K562 (cell line): ENCODE measurements around the gene RNASE8. TPM values are rescaled to one million over a fixed set of nuclear protein-coding genes. Genes with fewer than 3 reads are reported as not detected.

Source experiments
- ATF7 ChIP-seq: fragments of 450-650 bp; IDR thresholded peaks from 2 replicates; pipeline ENCODE4 v1.7.1; 2014; ENCODE audit warnings: mild to moderate bottlenecking, moderate library complexity
- CEBPG ChIP-seq, 3 experiments: fragments of 200-800 bp in 1 of 3; sonication (Bioruptor generic) in 1 of 3; sonication (generic) in 1 of 3; formaldehyde crosslinking in 1 of 3; IDR thresholded peaks in 2 of 3; conservative IDR thresholded peaks in 1 of 3; 2 replicates each; pipeline versions ENCODE4 v1.6.1 to v1.8.0; 2016 to 2022; ENCODE audit warnings: missing compliant biosample characterization in 2 of 3, missing genetic modification characterization in 2 of 3, mild to moderate bottlenecking in 1 of 3, missing genetic modification reagents in 1 of 3
- COPS2 ChIP-seq: fragments of 450-650 bp; conservative IDR thresholded peaks from 2 replicates; pipeline ENCODE4 v1.6.1; 2016; ENCODE audit warnings: mild to moderate bottlenecking, moderate library complexity
- DPF2 ChIP-seq: fragments of 450-650 bp; IDR thresholded peaks from 2 replicates; pipeline ENCODE4 v1.6.1; 2016
- HNRNPLL ChIP-seq: fragments of 200-400 bp; formaldehyde crosslinking; IDR thresholded peaks from 2 replicates; pipeline ENCODE4 v1.6.1; 2017; ENCODE audit warnings: low read length, low read depth, mild to moderate bottlenecking; ENCODE audit not compliant: poor library complexity, severe bottlenecking
- MAFG ChIP-seq: fragments of 450-650 bp; conservative IDR thresholded peaks from 2 replicates; pipeline ENCODE4 v1.6.1; 2016; ENCODE audit warnings: missing genetic modification characterization, missing compliant biosample characterization
- MAZ ChIP-seq, 2 experiments: fragments of 450-650 bp in 1 of 2; sonication (generic) in 1 of 2; formaldehyde crosslinking; IDR thresholded peaks in 1 of 2; conservative IDR thresholded peaks in 1 of 2; 2 replicates each; pipeline versions ENCODE4 v1.4.0 to v1.5.0; 2020; ENCODE audit warnings: mild to moderate bottlenecking in 1 of 2, missing genetic modification reagents in 1 of 2
- MTA3 ChIP-seq: fragments of 450-650 bp; formaldehyde crosslinking; IDR thresholded peaks from 2 replicates; pipeline ENCODE4 v1.6.1; 2017; ENCODE audit warnings: mild to moderate bottlenecking, borderline replicate concordance
- NR2F6 ChIP-seq: fragments of 450-650 bp; formaldehyde crosslinking; IDR thresholded peaks from 2 replicates; pipeline ENCODE4 v1.4.0; 2020; ENCODE audit warnings: mild to moderate bottlenecking
- NRF1 ChIP-seq, 2 experiments: fragments of 450-650 bp; IDR thresholded peaks in 1 of 2; conservative IDR thresholded peaks in 1 of 2; 2 replicates each; pipeline ENCODE4 v1.6.1; 2014; ENCODE audit warnings: mild to moderate bottlenecking in 2 of 2
- PHF20 ChIP-seq: fragments of 450-650 bp; IDR thresholded peaks from 2 replicates; pipeline ENCODE4 v1.6.1; 2018; ENCODE audit not compliant: partially characterized antibody
- PURB ChIP-seq: sonication (generic); formaldehyde crosslinking; IDR thresholded peaks from 2 replicates; pipeline ENCODE4 v1.9.0; 2021; ENCODE audit warnings: low read depth, mild to moderate bottlenecking, missing genetic modification reagents
- SRSF1 ChIP-seq: fragments of 200-400 bp; formaldehyde crosslinking; IDR thresholded peaks from 2 replicates; pipeline ENCODE4 v1.6.1; 2017; ENCODE audit warnings: mild to moderate bottlenecking, low read depth, low read length, moderate library complexity
- STAT5A ChIP-seq: IDR thresholded peaks from 2 replicates; pipeline ENCODE4 v1.6.1; 2012; ENCODE audit warnings: low read length, inconsistent platforms, borderline replicate concordance
- ZNF121 ChIP-seq: sonication (generic); formaldehyde crosslinking; conservative IDR thresholded peaks from 2 replicates; pipeline ENCODE4 v1.8.0; 2022; ENCODE audit warnings: missing genetic modification reagents
- ZNF212 ChIP-seq: fragments of 450-650 bp; formaldehyde crosslinking; IDR thresholded peaks from 2 replicates; pipeline ENCODE4 v1.4.0; 2020; ENCODE audit warnings: mild to moderate bottlenecking
- ZNF217 ChIP-seq: sonication (generic); formaldehyde crosslinking; IDR thresholded peaks from 2 replicates; pipeline ENCODE4 v1.8.0; 2022; ENCODE audit warnings: mild to moderate bottlenecking, missing genetic modification reagents
- ZNF224 ChIP-seq: sonication (generic); formaldehyde crosslinking; IDR thresholded peaks from 2 replicates; pipeline ENCODE4 v1.8.0; 2022; ENCODE audit warnings: mild to moderate bottlenecking, missing genetic modification reagents
- ZNF239 ChIP-seq: fragments of 250-450 bp; sonication (Bioruptor Pico); IDR thresholded peaks from 2 replicates; pipeline ENCODE4 v1.4.0; 2020; ENCODE audit warnings: mild to moderate bottlenecking
- polyA plus RNA-seq, 8 experiments: library from polyadenylated mRNA; depleted of rRNA in 4 of 8; stranded (reverse) in 5 of 8; unstranded in 3 of 8; fragments of >200 nt; fragmentation: Nextera tagmentation in 2 of 8; fragmentation: Illumina TruSeq in 1 of 8; extraction: Ambion mirVana in 2 of 8; extraction: Trizol in 1 of 8; gene quantifications; 2 replicates each; pipeline versions ENCODE4 v1.2.1 to v1.2.3, GENCODE V29; 2011 to 2014; ENCODE audit warnings: inconsistent platforms in 1 of 8, missing spikeins in 1 of 8
- total RNA-seq, 7 experiments: library from RNA; depleted of rRNA in 6 of 7; stranded (reverse); fragments of >200 nt in 6 of 7; fragmentation: Illumina TruSeq in 2 of 7; extraction: Trizol in 2 of 7; gene quantifications; 2 replicates each; pipeline versions ENCODE4 v1.2.1 to v1.2.3, GENCODE V29; 2011 to 2021; ENCODE audit warnings: low replicate concordance in 1 of 7
- TF ChIP-seq, protein P1 (sequence below): fragments of 450-650 bp; IDR thresholded peaks from 2 replicates; pipeline ENCODE4 v1.6.1; 2017; ENCODE audit warnings: antibody characterized with exemption, mild to moderate bottlenecking
- TF ChIP-seq, protein P2 (sequence below): fragments of 450-650 bp; formaldehyde crosslinking; IDR thresholded peaks from 2 replicates; pipeline ENCODE4 v1.4.0; 2022; ENCODE audit warnings: missing genetic modification characterization
- TF ChIP-seq, protein P3 (sequence below): fragments of 250-450 bp; sonication (Bioruptor Pico); IDR thresholded peaks from 2 replicates; pipeline ENCODE4 v1.5.1; 2021; ENCODE audit warnings: mild to moderate bottlenecking

The RNASE8 gene
- total and polyA plus RNA-seq, 9 of the 15 experiments (the other 6 are each of a cell fraction or from before 2014, with no cell fraction given): not detected

DNA sequence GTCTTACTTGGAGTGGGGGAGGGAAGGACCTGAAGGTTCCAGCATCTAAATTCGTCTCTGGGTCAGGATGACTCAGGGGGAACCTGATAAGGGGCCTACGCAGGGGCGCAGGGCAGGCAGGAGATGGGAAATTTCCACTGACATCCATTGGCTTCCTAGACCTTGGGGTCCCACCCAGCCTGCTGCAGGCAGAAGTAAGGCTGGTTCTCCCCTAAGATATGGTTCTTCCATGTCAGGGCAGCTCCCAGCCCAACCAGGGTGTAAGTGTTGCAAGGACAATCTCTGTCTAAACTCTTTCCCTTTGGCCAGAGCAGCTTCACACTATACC is 30.7 kb upstream of the RNASE8 start (continued):
- TF ChIP-seq, protein P1, sequence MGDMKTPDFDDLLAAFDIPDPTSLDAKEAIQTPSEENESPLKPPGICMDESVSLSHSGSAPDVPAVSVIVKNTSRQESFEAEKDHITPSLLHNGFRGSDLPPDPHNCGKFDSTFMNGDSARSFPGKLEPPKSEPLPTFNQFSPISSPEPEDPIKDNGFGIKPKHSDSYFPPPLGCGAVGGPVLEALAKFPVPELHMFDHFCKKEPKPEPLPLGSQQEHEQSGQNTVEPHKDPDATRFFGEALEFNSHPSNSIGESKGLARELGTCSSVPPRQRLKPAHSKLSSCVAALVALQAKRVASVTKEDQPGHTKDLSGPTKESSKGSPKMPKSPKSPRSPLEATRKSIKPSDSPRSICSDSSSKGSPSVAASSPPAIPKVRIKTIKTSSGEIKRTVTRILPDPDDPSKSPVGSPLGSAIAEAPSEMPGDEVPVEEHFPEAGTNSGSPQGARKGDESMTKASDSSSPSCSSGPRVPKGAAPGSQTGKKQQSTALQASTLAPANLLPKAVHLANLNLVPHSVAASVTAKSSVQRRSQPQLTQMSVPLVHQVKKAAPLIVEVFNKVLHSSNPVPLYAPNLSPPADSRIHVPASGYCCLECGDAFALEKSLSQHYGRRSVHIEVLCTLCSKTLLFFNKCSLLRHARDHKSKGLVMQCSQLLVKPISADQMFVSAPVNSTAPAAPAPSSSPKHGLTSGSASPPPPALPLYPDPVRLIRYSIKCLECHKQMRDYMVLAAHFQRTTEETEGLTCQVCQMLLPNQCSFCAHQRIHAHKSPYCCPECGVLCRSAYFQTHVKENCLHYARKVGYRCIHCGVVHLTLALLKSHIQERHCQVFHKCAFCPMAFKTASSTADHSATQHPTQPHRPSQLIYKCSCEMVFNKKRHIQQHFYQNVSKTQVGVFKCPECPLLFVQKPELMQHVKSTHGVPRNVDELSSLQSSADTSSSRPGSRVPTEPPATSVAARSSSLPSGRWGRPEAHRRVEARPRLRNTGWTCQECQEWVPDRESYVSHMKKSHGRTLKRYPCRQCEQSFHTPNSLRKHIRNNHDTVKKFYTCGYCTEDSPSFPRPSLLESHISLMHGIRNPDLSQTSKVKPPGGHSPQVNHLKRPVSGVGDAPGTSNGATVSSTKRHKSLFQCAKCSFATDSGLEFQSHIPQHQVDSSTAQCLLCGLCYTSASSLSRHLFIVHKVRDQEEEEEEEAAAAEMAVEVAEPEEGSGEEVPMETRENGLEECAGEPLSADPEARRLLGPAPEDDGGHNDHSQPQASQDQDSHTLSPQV: peak; percentile 73; the same call in 1 of the 2 replicates
- TF ChIP-seq HNRNPLL (no peak), PURB (CRISPR knock-in tag) (no peak), DPF2 (peak; percentile 82), STAT5A (no peak), MAFG (tag) (peak; percentile 33; the same call in 1 of the 2 replicates), ZNF212 (CRISPR knock-in tag) (no peak), NRF1 (conservative IDR thresholded peaks at IDR 0.05 in 1 of 2, IDR thresholded peaks at IDR 0.05 in 1 of 2) (peak; percentile 55 to 66; a peak in 3 of 4 replicates), ZNF217 (CRISPR knock-in tag) (no peak), SRSF1 (no peak), ZNF121 (no peak), ZNF224 (CRISPR knock-in tag) (no peak), MTA3 (no peak), ZNF239 (CRISPR knock-in tag) (no peak), NR2F6 (CRISPR knock-in tag) (no peak), PHF20 (no peak), MAZ (CRISPR knock-in tag; conservative IDR thresholded peaks at IDR 0.05 in 1 of 2, IDR thresholded peaks at IDR 0.05 in 1 of 2) (peak in 1 of 2 experiments; percentile 25; a peak in 1 of 4 replicates), COPS2 (no peak), ATF7 (no peak), CEBPG (CRISPR knock-in tag; IDR thresholded peaks at IDR 0.05) (no peak), CEBPG (tag; conservative IDR thresholded peaks at IDR 0.05 in 1 of 2, IDR thresholded peaks at IDR 0.05 in 1 of 2) (no peak)
- TF ChIP-seq, protein P2, sequence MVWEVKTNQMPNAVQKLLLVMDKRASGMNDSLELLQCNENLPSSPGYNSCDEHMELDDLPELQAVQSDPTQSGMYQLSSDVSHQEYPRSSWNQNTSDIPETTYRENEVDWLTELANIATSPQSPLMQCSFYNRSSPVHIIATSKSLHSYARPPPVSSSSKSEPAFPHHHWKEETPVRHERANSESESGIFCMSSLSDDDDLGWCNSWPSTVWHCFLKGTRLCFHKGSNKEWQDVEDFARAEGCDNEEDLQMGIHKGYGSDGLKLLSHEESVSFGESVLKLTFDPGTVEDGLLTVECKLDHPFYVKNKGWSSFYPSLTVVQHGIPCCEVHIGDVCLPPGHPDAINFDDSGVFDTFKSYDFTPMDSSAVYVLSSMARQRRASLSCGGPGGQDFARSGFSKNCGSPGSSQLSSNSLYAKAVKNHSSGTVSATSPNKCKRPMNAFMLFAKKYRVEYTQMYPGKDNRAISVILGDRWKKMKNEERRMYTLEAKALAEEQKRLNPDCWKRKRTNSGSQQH: no peak
- TF ChIP-seq, protein P3, sequence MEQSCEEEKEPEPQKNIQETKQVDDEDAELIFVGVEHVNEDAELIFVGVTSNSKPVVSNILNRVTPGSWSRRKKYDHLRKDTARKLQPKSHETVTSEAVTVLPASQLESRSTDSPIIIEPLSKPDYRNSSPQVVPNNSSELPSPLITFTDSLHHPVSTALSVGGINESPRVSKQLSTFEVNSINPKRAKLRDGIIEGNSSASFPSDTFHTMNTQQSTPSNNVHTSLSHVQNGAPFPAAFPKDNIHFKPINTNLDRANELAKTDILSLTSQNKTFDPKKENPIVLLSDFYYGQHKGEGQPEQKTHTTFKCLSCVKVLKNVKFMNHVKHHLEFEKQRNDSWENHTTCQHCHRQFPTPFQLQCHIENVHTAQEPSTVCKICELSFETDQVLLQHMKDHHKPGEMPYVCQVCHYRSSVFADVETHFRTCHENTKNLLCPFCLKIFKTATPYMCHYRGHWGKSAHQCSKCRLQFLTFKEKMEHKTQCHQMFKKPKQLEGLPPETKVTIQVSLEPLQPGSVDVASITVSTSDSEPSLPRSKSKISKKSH: no peak
